Measurements from ENCODE around the gene SKI.

The SKI gene

DNA sequence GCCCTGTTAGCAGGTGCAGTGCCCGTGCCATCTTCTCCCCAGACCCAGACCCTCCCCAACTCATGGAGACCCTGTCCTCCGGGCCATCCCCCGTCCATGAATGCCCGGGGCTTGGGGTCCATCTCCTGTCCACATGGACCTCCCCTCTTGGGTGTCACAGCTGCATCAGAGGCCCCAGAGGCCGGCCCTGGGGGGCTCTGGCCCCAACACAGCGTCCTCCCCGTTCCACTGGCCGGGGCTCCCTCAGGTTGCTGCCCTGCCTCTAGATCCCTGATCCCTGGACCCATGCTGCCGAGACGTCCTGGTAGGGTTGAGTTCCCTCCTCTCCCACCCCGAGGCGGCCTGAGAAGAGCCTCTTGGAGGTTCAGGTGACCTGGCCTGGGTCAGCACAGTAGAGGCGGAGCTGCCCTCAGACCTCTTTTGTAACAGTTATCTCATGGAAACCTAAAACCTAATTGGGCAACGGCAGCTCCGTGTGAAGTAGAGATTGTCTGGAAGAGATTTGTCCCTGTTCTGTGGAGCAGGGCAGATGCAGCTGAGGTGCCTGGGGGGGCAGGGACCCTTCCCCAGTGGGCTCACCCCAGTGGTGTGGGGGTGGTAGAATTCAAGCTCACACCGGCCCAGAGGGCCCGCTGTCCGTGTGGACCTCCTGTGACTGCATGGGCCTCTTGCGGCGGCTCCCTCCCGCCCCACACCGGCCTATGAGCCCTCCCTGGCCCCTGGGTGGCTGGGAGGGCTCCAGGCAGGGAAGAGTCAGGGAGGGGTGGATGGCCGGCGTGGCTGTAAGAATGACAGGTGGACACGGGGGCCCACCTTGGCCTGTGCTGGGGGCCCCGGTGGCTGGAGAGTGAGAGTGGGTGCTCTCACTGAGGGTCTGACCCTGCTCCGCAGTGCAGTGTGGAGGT is 56.1 kb downstream of the SKI start:
- Histone ChIP-seq H3K4me1 (ENCODE audit: control insufficient read depth, insufficient read depth, low read length) (peaks cover 37% of the 10 kb centered on the region), H3K27me3 (ENCODE audit: control insufficient read depth in 1 of 2, insufficient read depth in 2 of 2, low read length in 2 of 2) (no peaks in the 10 kb centered on the region), H3K27ac (ENCODE audit: low read length) (peak overlapping the region; percentile 11), H3K4me3 (ENCODE audit: low read length in 2 of 2) (no peak overlapping the region), H3K9ac (ENCODE audit: low read length in 2 of 2) (no peak overlapping the region), H3K36me3 (ENCODE audit: control insufficient read depth in 2 of 2, insufficient read depth in 2 of 2, low read length in 2 of 2) (no peaks in the 10 kb centered on the region), H3K9me3 (ENCODE audit: control insufficient read depth in 2 of 2, low read length in 2 of 2) (no peaks in the 10 kb centered on the region)

DNA sequence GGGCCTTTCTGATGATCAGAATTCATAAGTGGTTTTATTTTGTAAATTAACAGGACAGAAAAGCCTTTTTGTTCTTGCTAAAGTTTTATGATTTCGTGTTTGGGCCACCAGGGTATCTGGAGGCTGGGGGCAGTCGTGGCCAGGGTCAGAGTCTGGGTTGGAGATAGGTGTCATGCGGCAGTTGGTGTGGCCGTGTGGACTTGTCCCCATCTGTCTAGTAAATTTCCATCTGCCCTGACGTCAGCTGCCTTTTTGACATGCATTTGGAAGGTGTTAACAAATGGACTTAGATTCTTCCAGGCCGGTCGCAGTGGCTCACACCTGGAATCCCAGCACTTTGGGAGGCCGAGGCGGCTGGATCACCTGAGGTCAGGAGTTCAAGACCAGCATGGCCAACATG is 56.8 kb downstream of the SKI start:
- Histone ChIP-seq H3K27ac (ENCODE audit: low read length) (no peak overlapping the region), H3K4me3 (ENCODE audit: low read length in 2 of 2) (no peak overlapping the region), H3K36me3 (ENCODE audit: control insufficient read depth in 2 of 2, insufficient read depth in 2 of 2, low read length in 2 of 2) (no peaks in the 10 kb centered on the region), H3K9ac (ENCODE audit: low read length in 2 of 2) (no peak overlapping the region), H3K27me3 (ENCODE audit: control insufficient read depth in 1 of 2, insufficient read depth in 2 of 2, low read length in 2 of 2) (no peaks in the 10 kb centered on the region), H3K4me1 (ENCODE audit: control insufficient read depth, insufficient read depth, low read length) (peaks cover 36% of the 10 kb centered on the region), H3K9me3 (ENCODE audit: control insufficient read depth in 2 of 2, low read length in 2 of 2) (no peaks in the 10 kb centered on the region)

DNA sequence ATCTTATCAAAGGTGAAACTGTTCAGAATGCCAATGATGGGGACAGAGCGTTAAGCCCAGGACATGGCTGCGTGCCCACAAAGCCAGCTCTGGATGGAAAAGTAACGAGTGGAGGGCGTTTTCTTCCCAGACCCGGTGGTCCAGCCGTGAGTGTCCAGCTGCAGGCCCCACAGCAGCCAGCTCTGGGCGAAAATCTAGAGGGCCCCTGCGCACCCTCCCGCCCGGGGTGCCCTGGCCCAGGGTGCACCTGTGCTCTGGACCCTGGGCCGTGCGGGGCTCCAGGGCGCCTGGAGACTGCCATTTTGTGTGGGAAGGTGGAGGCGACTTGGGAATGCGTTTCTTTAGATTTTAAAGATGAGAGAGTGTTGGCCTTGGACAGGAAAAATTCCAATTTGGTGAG is 58.8 kb downstream of the SKI start:
- H3K27me3 ChIP-seq (ENCODE audit: control insufficient read depth in 1 of 2, insufficient read depth in 2 of 2, low read length in 2 of 2): no peaks in the 10 kb centered on the region
- no peak overlapping the region for H3K27ac ChIP-seq (ENCODE audit: low read length)
- H3K4me3 ChIP-seq (ENCODE audit: low read length in 2 of 2): no peak overlapping the region
- no peaks in the 10 kb centered on the region for H3K36me3 ChIP-seq (ENCODE audit: control insufficient read depth in 2 of 2, insufficient read depth in 2 of 2, low read length in 2 of 2)
- no peak overlapping the region for H3K9ac ChIP-seq (ENCODE audit: low read length in 2 of 2)
- H3K4me1 ChIP-seq (ENCODE audit: control insufficient read depth, insufficient read depth, low read length): peaks cover 53% of the 10 kb centered on the region
- no peaks in the 10 kb centered on the region for H3K9me3 ChIP-seq (ENCODE audit: control insufficient read depth in 2 of 2, low read length in 2 of 2)

GRCh38 chr1:2287649-2288048 is 59.5 kb downstream of the SKI start:
- H3K36me3 ChIP-seq (ENCODE audit: control insufficient read depth in 2 of 2, insufficient read depth in 2 of 2, low read length in 2 of 2): no peaks in the 10 kb centered on the region
- no peak overlapping the region for H3K4me3 ChIP-seq (ENCODE audit: low read length in 2 of 2)
- H3K9me3 ChIP-seq (ENCODE audit: control insufficient read depth in 2 of 2, low read length in 2 of 2): no peaks in the 10 kb centered on the region
- H3K27me3 ChIP-seq (ENCODE audit: control insufficient read depth in 1 of 2, insufficient read depth in 2 of 2, low read length in 2 of 2): no peaks in the 10 kb centered on the region
- H3K27ac ChIP-seq (ENCODE audit: low read length): no peak overlapping the region
- no peak overlapping the region for H3K9ac ChIP-seq (ENCODE audit: low read length in 2 of 2)
- peaks cover 60% of the 10 kb centered on the region for H3K4me1 ChIP-seq (ENCODE audit: control insufficient read depth, insufficient read depth, low read length)

GRCh38 chr1:2288311-2288710 is 60.2 kb downstream of the SKI start:
- Histone ChIP-seq H3K27me3 (ENCODE audit: control insufficient read depth in 1 of 2, insufficient read depth in 2 of 2, low read length in 2 of 2) (no peaks in the 10 kb centered on the region), H3K27ac (ENCODE audit: low read length) (no peak overlapping the region), H3K36me3 (ENCODE audit: control insufficient read depth in 2 of 2, insufficient read depth in 2 of 2, low read length in 2 of 2) (no peaks in the 10 kb centered on the region), H3K9ac (ENCODE audit: low read length in 2 of 2) (no peak overlapping the region), H3K4me1 (ENCODE audit: control insufficient read depth, insufficient read depth, low read length) (peaks cover 59% of the 10 kb centered on the region), H3K4me3 (ENCODE audit: low read length in 2 of 2) (no peak overlapping the region), H3K9me3 (ENCODE audit: control insufficient read depth in 2 of 2, low read length in 2 of 2) (no peaks in the 10 kb centered on the region)

DNA sequence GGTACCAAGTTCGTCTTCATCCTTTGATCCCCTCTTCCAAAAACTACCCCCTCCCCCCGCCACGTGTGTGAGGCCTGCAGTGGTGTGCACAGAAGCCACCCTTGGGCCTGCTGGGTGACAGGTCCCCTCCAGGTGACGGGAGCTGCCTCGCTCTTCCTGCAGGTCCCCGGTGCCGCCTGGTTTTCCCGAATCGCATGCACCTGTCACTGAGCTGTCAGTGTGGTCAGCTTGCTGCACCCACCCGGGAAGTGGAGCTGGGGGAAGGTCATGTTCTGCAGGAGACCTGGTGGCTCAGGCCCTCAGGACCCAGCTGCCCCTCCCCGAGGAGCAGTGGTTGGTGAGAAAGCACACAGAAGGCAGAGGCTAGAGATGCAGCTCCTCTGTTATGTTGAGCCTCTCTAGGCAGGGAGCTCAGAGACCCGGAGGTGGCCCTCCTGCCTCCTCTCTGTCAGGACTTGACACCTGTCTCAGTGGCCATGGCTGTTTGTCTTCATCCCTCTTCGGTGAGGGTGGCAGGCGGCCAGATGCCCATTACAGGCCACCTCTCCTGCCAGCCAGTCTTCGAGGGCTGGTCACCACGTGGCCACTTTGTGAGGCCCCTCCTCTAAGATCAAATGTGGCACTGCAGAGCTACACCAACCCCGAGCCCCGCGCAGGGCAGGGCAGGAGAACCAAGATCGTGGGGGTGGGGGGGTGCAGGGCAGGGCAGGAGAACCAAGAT is 60.9 kb downstream of the SKI start:
- no peaks in the 10 kb centered on the region for H3K27me3 ChIP-seq (ENCODE audit: control insufficient read depth in 1 of 2, insufficient read depth in 2 of 2, low read length in 2 of 2)
- H3K9ac ChIP-seq (ENCODE audit: low read length in 2 of 2): no peak overlapping the region
- H3K9me3 ChIP-seq (ENCODE audit: control insufficient read depth in 2 of 2, low read length in 2 of 2): no peaks in the 10 kb centered on the region
- no peak overlapping the region for H3K27ac ChIP-seq (ENCODE audit: low read length)
- H3K4me3 ChIP-seq (ENCODE audit: low read length in 2 of 2): no peak overlapping the region
- no peaks in the 10 kb centered on the region for H3K36me3 ChIP-seq (ENCODE audit: control insufficient read depth in 2 of 2, insufficient read depth in 2 of 2, low read length in 2 of 2)
- peaks cover 62% of the 10 kb centered on the region for H3K4me1 ChIP-seq (ENCODE audit: control insufficient read depth, insufficient read depth, low read length)

GRCh38 chr1:2289607-2290006 is 61.5 kb downstream of the SKI start:
- Histone ChIP-seq H3K4me1 (ENCODE audit: control insufficient read depth, insufficient read depth, low read length) (peaks cover 64% of the 10 kb centered on the region), H3K27me3 (ENCODE audit: control insufficient read depth in 1 of 2, insufficient read depth in 2 of 2, low read length in 2 of 2) (no peaks in the 10 kb centered on the region), H3K36me3 (ENCODE audit: control insufficient read depth in 2 of 2, insufficient read depth in 2 of 2, low read length in 2 of 2) (no peaks in the 10 kb centered on the region), H3K9ac (ENCODE audit: low read length in 2 of 2) (no peak overlapping the region), H3K4me3 (ENCODE audit: low read length in 2 of 2) (no peak overlapping the region), H3K27ac (ENCODE audit: low read length) (peak overlapping the region; percentile 67), H3K9me3 (ENCODE audit: control insufficient read depth in 2 of 2, low read length in 2 of 2) (no peaks in the 10 kb centered on the region)

GRCh38 chr1:2290171-2290578 is 62.1 kb downstream of the SKI start:
- H3K27me3 ChIP-seq (ENCODE audit: control insufficient read depth in 1 of 2, insufficient read depth in 2 of 2, low read length in 2 of 2): no peaks in the 10 kb centered on the region
- no peaks in the 10 kb centered on the region for H3K36me3 ChIP-seq (ENCODE audit: control insufficient read depth in 2 of 2, insufficient read depth in 2 of 2, low read length in 2 of 2)
- H3K27ac ChIP-seq (ENCODE audit: low read length): peak overlapping the region; percentile 67
- peaks cover 65% of the 10 kb centered on the region for H3K4me1 ChIP-seq (ENCODE audit: control insufficient read depth, insufficient read depth, low read length)
- peak overlapping the region; percentile 56 to 70 for H3K4me3 ChIP-seq (ENCODE audit: low read length in 2 of 2)
- H3K9ac ChIP-seq (ENCODE audit: low read length in 2 of 2): peak overlapping the region in 1 of 2 donors; percentile 39
- H3K9me3 ChIP-seq (ENCODE audit: control insufficient read depth in 2 of 2, low read length in 2 of 2): no peaks in the 10 kb centered on the region

DNA sequence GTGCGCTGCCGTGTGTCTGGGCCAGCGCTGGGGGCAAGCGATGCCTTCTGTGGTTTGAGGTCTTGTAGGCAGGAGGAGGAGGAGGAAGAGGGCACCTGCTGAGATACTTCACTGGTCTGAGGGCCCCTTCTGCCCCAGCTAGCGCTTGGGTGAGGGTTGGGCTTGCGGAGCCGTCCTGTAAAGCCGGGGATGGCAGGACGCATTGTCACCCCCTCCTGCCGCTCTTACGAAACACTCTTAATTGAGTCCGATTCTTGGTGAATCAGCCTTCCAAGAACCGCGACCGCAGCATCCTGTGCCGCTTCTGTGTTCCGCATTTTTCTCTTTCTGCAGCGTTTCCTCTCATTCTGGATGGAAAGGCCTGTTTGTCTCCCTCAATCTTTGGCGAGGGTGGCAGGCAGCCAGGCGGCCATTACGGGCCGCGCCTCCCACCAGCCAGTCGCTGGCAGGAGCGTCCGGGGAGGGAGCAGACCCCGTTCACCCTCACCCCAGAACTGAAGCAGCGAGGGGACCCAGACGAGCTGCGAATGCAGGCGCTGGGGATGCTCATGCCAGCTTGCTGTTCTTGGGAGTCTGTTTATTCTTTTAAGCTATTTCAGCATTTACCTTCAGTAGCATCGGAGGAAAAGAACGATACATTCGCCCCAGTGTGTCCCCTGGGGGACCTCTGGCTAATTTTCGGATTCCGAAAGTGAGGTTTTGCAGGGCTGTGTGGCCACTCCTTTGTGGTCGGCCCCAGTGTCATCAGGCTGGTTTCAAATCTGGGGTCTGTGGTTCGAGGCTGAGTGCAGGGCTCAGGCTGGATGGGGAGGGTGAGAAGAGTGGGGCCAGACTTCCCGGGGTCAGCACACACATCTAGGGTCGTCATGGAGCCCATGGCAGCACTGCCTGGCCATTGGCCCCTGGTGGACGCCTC is 62.7 kb downstream of the SKI start:
- H3K27ac ChIP-seq (ENCODE audit: low read length): peak overlapping the region; percentile 67
- no peaks in the 10 kb centered on the region for H3K9me3 ChIP-seq (ENCODE audit: control insufficient read depth in 2 of 2, low read length in 2 of 2)
- no peaks in the 10 kb centered on the region for H3K27me3 ChIP-seq (ENCODE audit: control insufficient read depth in 1 of 2, insufficient read depth in 2 of 2, low read length in 2 of 2)
- H3K4me1 ChIP-seq (ENCODE audit: control insufficient read depth, insufficient read depth, low read length): peaks cover 69% of the 10 kb centered on the region
- H3K9ac ChIP-seq (ENCODE audit: low read length in 2 of 2): peak overlapping the region; percentile 41 to 58
- peak overlapping the region; percentile 56 to 70 for H3K4me3 ChIP-seq (ENCODE audit: low read length in 2 of 2)
- no peaks in the 10 kb centered on the region for H3K36me3 ChIP-seq (ENCODE audit: control insufficient read depth in 2 of 2, insufficient read depth in 2 of 2, low read length in 2 of 2)

GRCh38 chr1:2291577-2291976 is 63.5 kb downstream of the SKI start:
- Histone ChIP-seq H3K27ac (ENCODE audit: low read length) (no peak overlapping the region), H3K27me3 (ENCODE audit: control insufficient read depth in 1 of 2, insufficient read depth in 2 of 2, low read length in 2 of 2) (no peaks in the 10 kb centered on the region), H3K36me3 (ENCODE audit: control insufficient read depth in 2 of 2, insufficient read depth in 2 of 2, low read length in 2 of 2) (no peaks in the 10 kb centered on the region), H3K9ac (ENCODE audit: low read length in 2 of 2) (no peak overlapping the region), H3K9me3 (ENCODE audit: control insufficient read depth in 2 of 2, low read length in 2 of 2) (no peaks in the 10 kb centered on the region), H3K4me3 (ENCODE audit: low read length in 2 of 2) (no peak overlapping the region), H3K4me1 (ENCODE audit: control insufficient read depth, insufficient read depth, low read length) (peaks cover 72% of the 10 kb centered on the region)
